ENCODE measurements around the gene IP6K3. TPM values are rescaled to one million over a fixed set of nuclear protein-coding genes. Genes with fewer than 3 reads are reported as not detected.

The IP6K3 gene
- total RNA-seq, 1 donor from 2014 or later, result 3.0 TPM

- H3K4me3 Mint-ChIP-seq (ENCODE audit: unreplicated experiment), result no peak overlapping the region
- no peaks in the 10 kb centered on the region for H3K27me3 Mint-ChIP-seq (ENCODE audit: unreplicated experiment)
- no peaks in the 10 kb centered on the region for H3K9me3 Mint-ChIP-seq (ENCODE audit: unreplicated experiment)
- no peak for DNase-seq (ENCODE audit: extremely low spot score, unreplicated experiment)
- H3K27ac Mint-ChIP-seq (ENCODE audit: unreplicated experiment), result peak overlapping the region; percentile 59
- no peak for TF ChIP-seq CTCF (IDR thresholded peaks at IDR 0.05)
- H3K36me3 Mint-ChIP-seq (ENCODE audit: unreplicated experiment), result peaks cover 29% of the 10 kb centered on the region
- H3K4me1 Mint-ChIP-seq (ENCODE audit: unreplicated experiment), result peaks cover 62% of the 10 kb centered on the region
Observed at GRCh38 chr6:33692760-33693158, 53.9 kb downstream of the IP6K3 start.

- H3K36me3 Mint-ChIP-seq (ENCODE audit: unreplicated experiment), result peaks cover 25% of the 10 kb centered on the region
- no peak for DNase-seq (ENCODE audit: extremely low spot score, unreplicated experiment)
Observed at GRCh38 chr6:33692078-33692759, 54.5 kb downstream of the IP6K3 start.

GRCh38 chr6:33691456-33692077, 55.1 kb downstream of the IP6K3 start:
- DNase-seq (ENCODE audit: extremely low spot score, unreplicated experiment), result no peak
- Mint-ChIP-seq H3K36me3 (ENCODE audit: unreplicated experiment) (peaks cover 26% of the 10 kb centered on the region), H3K27me3 (ENCODE audit: unreplicated experiment) (no peaks in the 10 kb centered on the region), H3K4me1 (ENCODE audit: unreplicated experiment) (peaks cover 51% of the 10 kb centered on the region), H3K4me3 (ENCODE audit: unreplicated experiment) (no peak overlapping the region), H3K27ac (ENCODE audit: unreplicated experiment) (peak overlapping the region; percentile 50), H3K9me3 (ENCODE audit: unreplicated experiment) (no peaks in the 10 kb centered on the region)
- no peak for TF ChIP-seq CTCF (IDR thresholded peaks at IDR 0.05)

More at GRCh38 chr6:33692078-33692759, 54.5 kb downstream of the IP6K3 start:
- Mint-ChIP-seq H3K27ac (ENCODE audit: unreplicated experiment) (peak overlapping the region; percentile 59), H3K4me3 (ENCODE audit: unreplicated experiment) (no peak overlapping the region), H3K4me1 (ENCODE audit: unreplicated experiment) (peaks cover 58% of the 10 kb centered on the region), H3K9me3 (ENCODE audit: unreplicated experiment) (no peaks in the 10 kb centered on the region), H3K27me3 (ENCODE audit: unreplicated experiment) (no peaks in the 10 kb centered on the region)
- TF ChIP-seq CTCF (IDR thresholded peaks at IDR 0.05), result no peak

GRCh38 chr6:33690766-33691165, 55.9 kb downstream of the IP6K3 start:
- no peak for TF ChIP-seq CTCF (IDR thresholded peaks at IDR 0.05)
- DNase-seq (ENCODE audit: extremely low spot score, unreplicated experiment), result no peak
- Mint-ChIP-seq H3K27ac (ENCODE audit: unreplicated experiment) (no peak overlapping the region), H3K4me1 (ENCODE audit: unreplicated experiment) (peaks cover 43% of the 10 kb centered on the region), H3K27me3 (ENCODE audit: unreplicated experiment) (no peaks in the 10 kb centered on the region), H3K9me3 (ENCODE audit: unreplicated experiment) (no peaks in the 10 kb centered on the region), H3K36me3 (ENCODE audit: unreplicated experiment) (peaks cover 20% of the 10 kb centered on the region), H3K4me3 (ENCODE audit: unreplicated experiment) (no peak overlapping the region)

GRCh38 chr6:33689879-33690278, 56.8 kb downstream of the IP6K3 start:
- TF ChIP-seq CTCF (IDR thresholded peaks at IDR 0.05), result no peak
- Mint-ChIP-seq H3K27ac (ENCODE audit: unreplicated experiment) (no peak overlapping the region), H3K36me3 (ENCODE audit: unreplicated experiment) (peaks cover 22% of the 10 kb centered on the region), H3K4me1 (ENCODE audit: unreplicated experiment) (peaks cover 37% of the 10 kb centered on the region), H3K4me3 (ENCODE audit: unreplicated experiment) (no peak overlapping the region), H3K27me3 (ENCODE audit: unreplicated experiment) (no peaks in the 10 kb centered on the region), H3K9me3 (ENCODE audit: unreplicated experiment) (no peaks in the 10 kb centered on the region)
- DNase-seq (ENCODE audit: extremely low spot score, unreplicated experiment), result no peak

Measured in osteocyte (in vitro differentiated cells).